GM10847 (cell line): ENCODE data around the gene TLE2.
A peak's percentile ranks its signal among the peaks of the same experiment; 100 is the strongest.

Experiments used
- POLR2A ChIP-seq: IDR thresholded peaks from 2 replicates; pipeline ENCODE4 v1.6.1; 2011; ENCODE audit not compliant: insufficient read length; ENCODE audit errors: extremely low read depth

TLE2 gene

GRCh38 chr19:2970201-2970835, 58.8 kb downstream of the TLE2 start:
- TF ChIP-seq POLR2A = no peak

GRCh38 chr19:2969104-2969504, 60.0 kb downstream of the TLE2 start:
- no peak for TF ChIP-seq POLR2A

GRCh38 chr19:2967972-2968371, 61.1 kb downstream of the TLE2 start:
- no peak for TF ChIP-seq POLR2A

GRCh38 chr19:2964874-2965273, 64.2 kb downstream of the TLE2 start:
- no peak for TF ChIP-seq POLR2A

- no peak for TF ChIP-seq POLR2A
Observed at GRCh38 chr19:2963122-2963521, 66.0 kb downstream of the TLE2 start.

GRCh38 chr19:2962018-2962670, 66.9 kb downstream of the TLE2 start:
- no peak for TF ChIP-seq POLR2A

GRCh38 chr19:2960120-2960519, 69.0 kb downstream of the TLE2 start:
- TF ChIP-seq POLR2A = no peak

- TF ChIP-seq POLR2A = no peak
Observed at GRCh38 chr19:2957160-2957559, 71.9 kb downstream of the TLE2 start.

- no peak for TF ChIP-seq POLR2A
Observed at GRCh38 chr19:2952953-2953481, 76.1 kb downstream of the TLE2 start.

- TF ChIP-seq POLR2A = peak; percentile 95
Observed at GRCh38 chr19:2950286-2951124, 78.6 kb downstream of the TLE2 start.

- TF ChIP-seq POLR2A = no peak
Observed at GRCh38 chr19:2949939-2950285, 79.2 kb downstream of the TLE2 start.
